ENCODE measurements around the gene FRMD4A.

DNA sequence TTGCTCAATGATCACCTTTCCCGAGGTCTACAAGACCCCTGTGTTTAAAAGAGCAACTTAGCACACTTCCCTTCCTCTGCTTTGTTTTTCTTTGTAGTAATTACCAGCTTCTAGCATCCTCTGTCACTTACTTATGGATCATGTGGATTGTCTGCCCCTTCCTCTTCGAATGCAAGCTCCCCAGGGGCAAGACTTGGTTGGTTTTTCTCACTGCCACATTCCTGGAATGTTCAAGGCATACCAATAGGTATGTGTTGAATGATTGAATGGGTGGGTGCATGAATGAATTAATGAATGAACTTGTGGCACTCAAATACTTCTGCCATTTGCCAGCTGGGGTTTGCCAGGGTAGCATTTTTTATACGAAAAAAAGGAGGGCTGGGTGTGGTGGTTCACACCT is 450.0 kb downstream of the FRMD4A start:
- TF ChIP-seq SMC3 (IDR thresholded peaks at IDR 0.05; ENCODE audit: low read depth, low read length) (no peak), POLR2AphosphoS5 (IDR thresholded peaks at IDR 0.05; ENCODE audit: low read depth, low read length) (no peak), GABPA (IDR thresholded peaks at IDR 0.05; ENCODE audit: low read depth) (no peak)
- TF ChIP-seq, protein P1, sequence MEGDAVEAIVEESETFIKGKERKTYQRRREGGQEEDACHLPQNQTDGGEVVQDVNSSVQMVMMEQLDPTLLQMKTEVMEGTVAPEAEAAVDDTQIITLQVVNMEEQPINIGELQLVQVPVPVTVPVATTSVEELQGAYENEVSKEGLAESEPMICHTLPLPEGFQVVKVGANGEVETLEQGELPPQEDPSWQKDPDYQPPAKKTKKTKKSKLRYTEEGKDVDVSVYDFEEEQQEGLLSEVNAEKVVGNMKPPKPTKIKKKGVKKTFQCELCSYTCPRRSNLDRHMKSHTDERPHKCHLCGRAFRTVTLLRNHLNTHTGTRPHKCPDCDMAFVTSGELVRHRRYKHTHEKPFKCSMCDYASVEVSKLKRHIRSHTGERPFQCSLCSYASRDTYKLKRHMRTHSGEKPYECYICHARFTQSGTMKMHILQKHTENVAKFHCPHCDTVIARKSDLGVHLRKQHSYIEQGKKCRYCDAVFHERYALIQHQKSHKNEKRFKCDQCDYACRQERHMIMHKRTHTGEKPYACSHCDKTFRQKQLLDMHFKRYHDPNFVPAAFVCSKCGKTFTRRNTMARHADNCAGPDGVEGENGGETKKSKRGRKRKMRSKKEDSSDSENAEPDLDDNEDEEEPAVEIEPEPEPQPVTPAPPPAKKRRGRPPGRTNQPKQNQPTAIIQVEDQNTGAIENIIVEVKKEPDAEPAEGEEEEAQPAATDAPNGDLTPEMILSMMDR (IDR thresholded peaks at IDR 0.05) = no peak
